Hematopoietic multipotent progenitor cell treated with erythropoietin and hydrocortisone succinate and interleukin-3 and kit ligand, for 4 days (in vitro differentiated cells): ENCODE measurements around the gene PITPNB.

Source experiments
- DNase-seq: peaks from one replicate; pipeline ENCODE4 v3.0.0-alpha.2; 2015

PITPNB gene

DNA sequence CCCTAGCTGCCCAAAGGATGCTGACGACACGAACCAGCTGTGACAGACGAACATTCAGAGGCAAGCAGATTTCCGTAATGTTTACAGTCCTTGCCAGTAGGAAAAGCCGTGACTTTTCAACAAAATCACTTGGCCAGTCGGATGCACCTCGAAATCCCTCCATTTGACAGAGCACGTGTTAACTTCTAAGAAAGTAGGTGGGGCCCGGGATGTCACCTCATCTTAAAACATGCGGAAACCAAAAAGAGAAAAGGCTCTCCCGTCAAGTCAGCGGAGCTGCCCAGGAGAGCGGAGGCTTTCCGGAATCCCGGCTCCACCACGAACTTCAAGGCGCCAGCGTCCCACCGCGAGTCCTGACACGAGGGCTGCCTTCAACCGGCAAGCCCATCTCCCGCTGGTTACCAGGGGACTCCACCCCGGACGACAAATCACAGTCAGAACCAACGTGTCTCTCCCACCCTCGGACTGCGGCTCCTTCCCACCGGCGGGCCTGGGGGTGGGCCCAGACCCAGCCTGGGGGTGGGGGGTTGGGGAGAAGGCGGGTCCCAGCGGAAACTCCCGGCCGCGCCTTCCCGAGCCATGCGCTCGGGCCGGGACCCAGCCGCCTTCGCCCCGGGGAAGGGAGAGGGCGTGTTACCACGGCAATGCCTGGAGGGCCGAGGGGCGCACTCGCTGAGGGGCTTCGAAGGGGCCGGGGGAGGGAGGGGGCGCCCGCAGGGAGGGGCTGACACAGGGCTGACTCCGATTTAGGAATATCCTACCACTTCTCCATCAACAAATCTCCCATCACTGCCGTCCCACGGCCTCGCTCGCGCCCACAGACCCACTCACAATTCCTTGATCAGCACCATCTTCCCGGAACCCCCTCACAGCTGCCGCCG is 475 bp downstream of the PITPNB start:
- DNase-seq: peak; percentile 68

DNA sequence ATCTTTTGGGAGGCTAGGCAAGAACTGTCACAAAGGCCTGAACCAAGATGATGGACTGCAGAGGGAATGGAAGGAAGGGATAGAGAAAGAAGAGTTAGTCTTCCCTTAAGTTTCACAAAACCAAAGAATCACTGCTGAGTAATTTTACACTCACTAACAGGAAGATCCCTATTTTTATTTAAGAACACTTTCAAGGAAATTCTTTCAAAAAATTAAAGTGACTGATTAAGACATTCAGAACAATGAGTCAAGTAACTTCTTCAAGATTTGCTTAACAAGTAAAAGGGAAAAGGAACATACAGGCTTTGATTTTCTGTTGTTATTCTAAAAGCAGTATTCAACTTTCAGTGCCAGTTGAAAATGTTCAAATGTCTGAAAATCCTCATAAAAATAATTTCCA is 3.1 kb downstream of the PITPNB start:
- no peak for DNase-seq

DNA sequence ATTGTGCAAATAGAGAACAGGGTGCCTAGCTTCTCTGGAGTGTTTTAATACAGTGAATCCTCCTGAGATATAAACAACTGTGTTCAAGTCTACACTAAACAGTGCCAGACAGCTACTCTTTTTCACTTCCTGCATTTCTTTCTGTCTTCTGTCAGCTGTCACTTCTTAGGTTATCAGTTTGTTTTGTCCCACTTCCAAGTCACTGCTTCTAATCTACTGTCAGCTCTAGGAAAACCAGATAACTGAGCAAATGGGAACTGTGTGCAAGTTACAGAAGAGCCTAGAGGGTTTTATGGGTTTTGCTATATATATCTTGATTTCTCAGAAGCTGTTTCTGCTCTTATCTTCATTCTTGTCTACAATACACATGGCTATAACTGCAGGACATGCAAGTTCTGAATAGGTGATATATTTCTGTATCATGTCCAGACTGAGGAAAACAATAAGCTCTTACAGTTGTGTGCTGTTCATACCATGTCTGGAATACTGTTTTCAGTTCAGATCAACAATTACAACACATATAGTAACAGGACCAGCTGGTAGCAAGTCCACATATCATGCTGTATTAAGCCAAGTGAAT is 5.8 kb downstream of the PITPNB start:
- peak; percentile 61 for DNase-seq

DNA sequence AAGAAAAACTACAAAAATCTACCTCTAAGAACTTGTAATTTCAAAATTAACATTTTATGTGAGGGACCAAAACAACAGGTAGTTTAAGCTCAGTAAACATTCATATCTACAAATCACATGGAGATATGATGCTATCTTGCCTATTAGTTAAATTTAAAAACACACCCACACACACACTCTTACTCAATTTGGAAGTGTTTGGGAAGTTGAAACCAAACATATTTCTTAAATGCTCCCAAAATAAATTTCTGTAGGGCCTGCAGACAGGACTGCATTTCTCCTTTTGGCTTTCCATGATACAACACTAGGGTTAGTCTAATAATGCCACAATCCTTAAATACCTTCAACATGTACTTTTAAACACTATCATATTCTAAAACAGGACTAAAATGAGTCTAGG is 7.0 kb downstream of the PITPNB start:
- no peak for DNase-seq

DNA sequence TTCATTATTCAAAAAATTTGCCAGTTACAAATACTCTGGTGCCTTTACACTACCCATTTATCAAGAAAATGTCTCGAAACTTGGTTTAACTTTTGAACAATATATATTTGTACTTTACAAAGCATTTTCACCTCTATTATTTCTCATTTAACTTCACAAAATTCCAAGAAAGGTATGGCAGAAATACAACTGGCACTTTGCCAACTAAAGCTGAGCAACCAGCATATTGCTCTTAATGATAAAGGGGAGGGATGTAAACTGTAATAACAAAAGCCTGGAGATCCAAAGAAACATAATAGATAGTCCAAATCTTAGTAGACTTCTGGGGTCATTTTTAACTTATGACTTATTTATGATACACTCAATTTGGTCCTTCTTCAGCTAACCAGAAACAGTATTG is 7.7 kb downstream of the PITPNB start:
- peak; percentile 51 for DNase-seq

DNA sequence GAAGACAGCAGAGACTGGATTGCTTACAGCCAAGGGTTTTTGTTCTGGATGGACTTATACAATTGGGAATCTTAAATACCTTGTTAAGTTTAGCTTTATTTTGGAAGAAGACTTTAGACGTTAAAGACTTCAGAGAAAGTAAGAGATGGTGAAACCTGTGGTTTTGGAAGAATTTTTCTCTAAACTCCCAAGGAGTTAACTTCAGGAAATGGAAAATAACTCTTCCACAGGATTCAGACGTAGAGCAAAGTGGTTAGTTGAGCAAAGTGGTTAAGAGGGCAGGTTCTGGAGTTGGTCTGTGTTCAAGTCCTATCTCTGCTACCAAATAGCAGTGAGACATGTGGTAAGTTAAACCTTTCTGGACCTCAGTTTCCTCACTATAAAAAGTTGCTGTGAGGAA is 12.8 kb downstream of the PITPNB start:
- no peak for DNase-seq

DNA sequence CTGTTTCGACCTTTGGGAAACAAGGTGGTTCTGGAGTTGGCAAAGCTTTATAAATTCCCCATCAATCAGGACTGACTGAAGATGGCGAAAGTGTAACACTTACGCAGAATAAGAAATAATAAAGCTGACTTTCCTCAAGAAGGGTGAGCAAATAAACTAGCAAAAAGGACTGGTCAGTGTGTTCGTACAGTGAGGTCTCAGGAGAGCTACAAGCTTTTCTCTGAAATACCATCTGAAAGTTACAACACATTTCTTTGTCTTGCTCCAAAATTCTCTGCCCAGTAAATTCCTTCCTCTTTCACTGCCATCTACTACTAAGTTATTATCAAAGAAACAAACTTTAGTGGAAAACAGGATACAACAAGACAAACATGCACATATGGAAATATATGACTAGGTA is 13.4 kb downstream of the PITPNB start:
- DNase-seq: no peak

DNA sequence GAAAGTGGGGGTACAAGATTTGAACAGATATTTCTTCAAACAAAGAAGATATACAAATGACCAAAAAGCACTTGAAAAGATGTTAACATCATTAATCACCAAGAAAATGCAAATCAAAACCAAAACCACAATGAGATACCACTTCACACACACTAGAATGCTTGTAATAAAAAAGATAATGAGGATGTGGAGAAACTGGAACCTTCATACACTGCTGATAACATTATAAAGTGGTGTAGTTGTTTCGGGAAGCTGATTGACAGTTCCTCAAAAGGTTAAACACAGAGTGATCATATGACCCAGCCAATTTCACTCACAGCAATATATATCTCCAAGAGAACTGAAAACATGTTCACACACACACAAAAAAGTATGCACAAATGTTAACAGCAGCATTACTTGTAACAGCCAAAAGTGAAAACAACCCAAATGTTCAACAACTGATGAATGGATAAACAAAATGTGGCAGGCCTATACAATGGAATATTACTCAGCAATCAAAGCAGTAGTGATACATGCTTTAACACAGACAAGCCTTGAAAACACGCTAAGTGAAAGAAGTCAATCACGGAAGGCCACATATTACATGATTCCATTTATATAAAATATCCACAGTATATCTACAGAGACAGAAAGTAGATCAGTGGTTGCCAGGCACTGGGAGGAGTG is 15.1 kb downstream of the PITPNB start:
- DNase-seq: peak; percentile 80

DNA sequence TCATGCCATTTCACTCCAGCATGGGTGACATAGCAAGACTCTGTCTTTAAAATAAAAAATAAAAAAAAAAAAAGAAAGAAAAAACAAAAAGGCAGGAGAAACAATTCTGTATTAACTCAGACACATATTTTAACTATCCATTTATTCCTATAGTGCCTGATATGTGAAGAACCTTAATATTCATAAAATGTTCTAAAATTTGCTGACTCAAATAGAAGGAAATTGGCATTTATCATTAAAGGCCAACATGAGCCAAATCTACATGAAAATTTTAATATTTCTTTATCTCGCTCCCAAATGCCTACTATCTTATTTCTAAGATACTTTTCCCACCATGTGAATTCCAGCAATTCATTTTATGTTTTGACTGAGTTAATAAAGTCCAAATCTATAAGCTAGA is 18.9 kb downstream of the PITPNB start:
- no peak for DNase-seq

DNA sequence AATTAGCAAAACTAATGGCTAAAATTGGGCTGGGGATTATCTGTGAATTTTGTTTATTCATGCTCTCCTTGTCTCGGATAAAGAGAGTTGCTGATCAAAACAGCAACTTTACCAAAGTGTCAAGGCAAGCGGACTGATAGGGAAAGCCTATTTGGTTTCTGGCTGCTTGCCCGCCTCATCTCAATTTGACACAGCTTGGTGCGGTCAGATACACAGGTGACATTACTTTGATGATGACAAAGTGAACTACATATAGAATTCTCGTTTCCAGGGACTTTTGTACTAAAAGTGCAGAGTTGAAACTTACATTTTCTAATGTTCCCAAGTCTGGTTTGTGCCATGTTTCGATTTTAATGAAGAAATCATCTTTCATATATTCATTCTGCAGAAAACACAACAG is 22.8 kb downstream of the PITPNB start:
- DNase-seq: no peak

DNA sequence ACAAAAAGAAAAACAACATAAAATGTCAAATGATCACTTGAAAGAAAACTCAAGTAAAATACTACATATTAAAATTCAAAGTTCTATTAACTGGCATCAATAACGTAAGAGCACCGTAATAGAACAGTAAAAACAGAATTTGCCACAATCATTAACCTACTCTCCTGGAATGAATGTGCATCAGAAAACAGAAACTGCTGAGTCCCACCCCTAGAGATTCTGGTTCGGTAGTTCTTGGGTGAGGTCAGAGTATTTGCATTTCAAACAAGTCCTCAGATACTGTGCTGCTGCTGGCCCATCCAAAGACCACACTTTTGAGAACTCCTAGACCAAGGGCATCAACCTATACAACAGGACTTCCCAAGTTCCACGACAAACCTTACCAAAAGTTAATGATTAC is 23.5 kb downstream of the PITPNB start:
- no peak for DNase-seq

DNA sequence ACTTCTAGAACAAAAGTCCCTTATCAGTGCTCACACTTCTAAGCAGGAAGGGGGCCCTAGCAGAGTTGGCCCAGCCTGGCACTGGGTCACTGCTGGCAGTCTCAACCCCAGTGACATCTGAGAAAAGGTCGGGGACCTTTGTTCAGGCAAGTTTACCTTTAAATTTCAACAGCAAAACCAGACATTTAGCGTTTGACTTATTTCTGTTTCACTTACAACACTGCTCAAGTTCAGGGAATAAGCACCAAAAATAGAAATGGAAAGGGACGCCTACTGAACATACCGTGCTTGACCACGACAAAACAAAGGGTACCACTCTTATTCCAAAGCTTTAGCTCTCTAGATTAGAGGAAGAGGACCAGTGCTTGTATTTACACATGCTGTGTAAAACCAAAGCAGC is 26.2 kb downstream of the PITPNB start:
- DNase-seq: no peak

DNA sequence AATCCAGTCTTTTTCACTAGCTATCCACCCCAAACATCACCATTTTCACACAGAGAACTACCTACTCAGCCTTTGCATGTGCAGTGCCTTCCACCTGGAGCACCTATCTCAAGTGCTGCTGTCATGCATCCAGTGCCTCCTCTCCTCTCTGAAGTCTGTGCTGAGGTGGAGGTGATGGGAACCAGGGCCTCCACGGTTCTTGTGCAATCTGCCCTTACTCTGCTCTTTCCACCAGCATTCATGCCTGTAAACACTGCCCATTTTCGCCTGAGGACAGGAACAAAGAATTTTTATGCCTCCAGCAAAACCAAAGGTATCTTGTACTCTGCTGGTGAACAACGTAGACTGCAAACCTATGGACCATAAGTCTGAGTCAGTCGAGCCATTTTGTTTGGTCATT is 27.0 kb downstream of the PITPNB start:
- DNase-seq: no peak

DNA sequence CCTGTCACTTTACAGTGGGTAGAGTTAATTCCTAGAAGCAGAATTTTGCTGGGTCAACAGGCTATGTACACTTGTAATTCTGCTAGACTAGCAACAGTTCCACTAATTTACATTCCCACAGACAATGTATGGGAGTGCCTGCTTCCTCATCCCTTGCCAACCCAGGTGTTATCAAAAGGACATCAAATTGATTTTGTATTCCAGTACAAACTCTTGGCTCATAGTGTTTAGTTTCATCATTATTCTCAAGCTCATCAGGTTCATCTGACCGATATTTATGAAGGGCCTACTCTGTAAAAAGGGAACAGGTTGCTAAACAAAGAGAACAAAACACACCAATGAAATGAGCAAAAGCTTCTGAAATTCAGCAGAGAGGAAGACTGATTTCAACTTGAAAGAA is 30.7 kb downstream of the PITPNB start:
- DNase-seq: no peak

DNA sequence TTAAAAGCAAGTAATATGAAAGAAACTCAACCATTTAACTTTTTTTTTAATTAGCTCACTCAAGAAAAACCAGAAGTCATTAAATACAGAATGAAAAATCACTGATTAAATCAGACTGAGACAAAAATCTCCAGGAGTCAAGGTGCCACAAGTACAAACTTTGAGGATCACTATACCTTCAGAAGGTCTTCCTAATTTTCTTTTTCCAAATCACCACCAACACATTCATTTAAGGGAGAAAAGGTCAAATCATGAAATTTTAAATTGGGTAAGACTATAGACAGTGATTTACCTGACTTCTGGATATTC is 32.3 kb downstream of the PITPNB start:
- DNase-seq: no peak

DNA sequence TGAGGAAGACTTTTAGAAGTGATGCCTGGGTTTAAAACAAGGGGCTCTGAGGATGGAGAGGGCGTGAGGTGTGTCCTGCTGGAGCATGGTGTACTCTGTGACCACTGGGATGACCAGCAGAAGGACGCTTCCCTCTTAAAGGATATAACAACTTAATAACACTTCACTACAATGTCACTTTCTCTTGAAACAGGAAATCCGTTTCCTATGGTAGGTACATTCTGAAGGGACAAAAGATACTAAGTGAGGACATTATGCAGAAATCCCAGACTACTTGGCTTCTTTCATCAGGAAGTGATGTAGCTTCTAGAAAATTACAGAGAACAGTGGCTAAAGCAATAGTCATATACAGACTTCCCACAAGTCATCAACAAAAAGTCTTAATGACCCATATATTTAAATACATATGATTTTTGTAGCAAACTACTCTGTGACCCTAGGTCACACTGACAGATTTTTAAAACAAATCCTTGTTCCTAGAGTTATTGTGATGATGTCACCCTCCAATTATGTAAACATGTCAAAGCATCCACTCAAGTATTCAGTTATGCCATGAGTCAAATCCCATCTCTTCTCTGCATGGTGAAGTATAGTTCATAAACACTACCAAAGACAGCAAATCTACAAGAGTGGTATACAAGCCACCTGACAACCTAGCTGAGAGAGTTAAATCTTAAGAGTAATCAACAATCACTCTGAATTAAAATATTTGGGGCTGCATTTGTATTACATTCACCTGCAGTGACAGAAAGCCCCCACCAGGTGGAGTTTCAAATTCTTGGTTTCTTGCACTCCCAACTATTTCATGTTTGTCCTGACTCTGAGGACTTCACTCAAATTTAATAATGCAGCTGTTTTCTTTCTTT is 32.8 kb downstream of the PITPNB start:
- peak; percentile 71 for DNase-seq

DNA sequence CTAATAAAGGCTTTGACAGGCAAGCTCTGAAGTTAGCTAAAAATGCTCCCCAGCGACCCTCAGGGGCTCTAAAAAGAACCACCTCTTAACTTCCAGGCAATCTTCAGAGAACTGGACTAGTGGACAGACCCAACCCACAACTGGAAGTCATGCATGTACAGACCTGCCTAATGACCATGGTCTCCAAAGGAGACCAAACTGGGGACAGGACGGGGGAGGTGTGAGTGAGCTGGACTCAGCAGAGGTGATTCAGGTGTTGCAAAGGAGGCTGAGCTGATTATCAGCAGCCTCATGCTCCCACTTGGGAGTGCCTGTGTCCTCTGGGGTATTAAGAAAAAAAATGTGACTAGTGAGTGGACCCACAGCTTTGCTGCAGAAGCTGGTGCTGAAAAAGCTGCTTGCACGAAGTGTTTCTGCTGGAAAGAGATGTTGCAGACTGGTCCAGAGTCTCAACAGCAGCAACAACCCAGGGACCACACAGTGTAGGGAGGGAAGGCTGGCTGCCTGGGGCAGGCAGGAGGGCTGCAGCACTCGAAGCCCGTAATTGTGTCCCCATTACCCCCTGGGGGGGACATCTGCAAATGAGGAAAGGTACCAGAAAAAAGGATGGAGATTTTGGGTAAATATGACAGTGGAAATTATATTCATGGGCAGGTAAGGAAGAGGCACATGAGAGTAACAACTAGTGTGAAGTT is 35.3 kb downstream of the PITPNB start:
- no peak for DNase-seq

DNA sequence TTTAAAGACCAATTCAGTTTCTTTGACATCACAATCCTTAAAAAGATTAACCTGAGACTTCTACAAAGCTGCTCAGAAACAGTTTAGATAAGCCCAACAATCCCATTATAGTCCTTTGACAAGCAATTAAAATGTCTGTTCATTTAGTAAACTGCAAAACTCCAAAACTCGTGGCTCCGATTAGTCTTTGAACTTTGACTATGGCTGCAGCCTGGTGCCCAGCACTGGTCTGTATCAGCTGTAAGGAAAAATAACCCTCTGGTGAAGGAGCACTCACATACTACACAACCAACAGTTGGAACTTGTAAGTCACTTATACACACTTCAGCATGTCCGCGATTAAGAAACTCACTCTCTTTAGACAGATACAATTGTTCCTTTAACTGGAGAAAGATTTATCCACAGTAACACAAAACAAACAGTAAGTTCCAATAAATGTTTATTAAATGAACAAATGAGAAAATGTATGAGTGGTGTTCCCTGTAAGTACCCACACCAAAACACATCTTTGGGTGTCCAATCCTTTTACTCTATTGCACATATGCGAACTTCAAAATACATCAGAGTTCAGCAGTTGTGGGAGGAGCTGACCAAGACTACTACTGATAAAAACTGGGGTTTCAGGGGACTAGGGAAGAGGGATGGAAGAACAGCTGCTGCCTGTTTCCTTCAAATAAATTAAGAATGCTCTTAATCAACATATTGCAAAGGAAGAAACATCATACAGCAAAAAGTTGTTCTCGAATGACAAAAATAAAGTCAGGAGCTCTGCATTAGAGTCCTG is 36.4 kb downstream of the PITPNB start:
- DNase-seq: peak; percentile 36

DNA sequence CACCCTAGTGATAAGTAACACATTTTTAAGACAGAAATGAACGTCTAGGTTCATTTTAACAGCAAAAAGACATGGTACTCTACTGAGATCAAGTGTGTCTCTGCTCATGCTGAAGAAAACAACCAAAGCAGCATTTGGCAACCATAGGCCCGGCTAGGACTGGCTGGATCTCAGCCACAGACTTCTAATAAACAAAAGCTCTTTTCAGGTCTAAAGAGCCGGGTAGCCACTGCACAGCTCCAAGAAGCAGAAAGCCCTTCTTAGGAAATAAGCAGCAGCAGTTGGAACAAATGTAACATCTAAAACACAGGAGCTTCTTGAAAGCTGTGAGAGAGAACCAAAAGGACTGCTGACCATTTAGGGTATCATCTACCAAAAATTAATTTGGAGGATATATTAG is 37.6 kb downstream of the PITPNB start:
- DNase-seq: no peak

DNA sequence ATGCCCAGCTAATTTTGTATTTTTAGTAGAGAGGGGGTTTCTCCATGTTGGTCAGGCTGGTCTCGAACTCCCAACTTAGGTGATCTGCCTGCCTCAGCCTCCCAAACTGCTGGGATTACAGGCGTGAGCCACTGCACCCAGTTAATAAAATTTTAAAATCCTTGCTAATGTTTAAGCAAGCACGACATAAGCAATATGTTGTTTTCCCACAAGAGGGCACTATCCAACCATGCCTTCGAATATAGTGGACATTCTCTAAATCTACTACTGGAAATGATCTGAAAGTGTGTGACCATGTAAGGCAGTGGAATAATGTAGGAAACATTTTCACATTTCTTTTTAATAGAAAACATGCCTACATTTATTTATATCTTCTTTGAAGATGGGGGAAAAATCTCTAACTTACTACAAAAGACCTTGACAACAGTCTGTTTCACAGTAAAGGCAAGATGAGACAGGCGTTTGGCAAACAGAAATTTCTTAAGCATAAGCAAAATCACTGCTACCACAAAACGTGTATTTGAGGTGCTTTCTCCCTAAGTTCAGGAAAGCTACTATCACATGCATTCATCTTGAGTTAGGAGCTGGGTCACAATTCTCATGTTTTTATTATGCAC is 38.2 kb downstream of the PITPNB start:
- DNase-seq: peak; percentile 82

DNA sequence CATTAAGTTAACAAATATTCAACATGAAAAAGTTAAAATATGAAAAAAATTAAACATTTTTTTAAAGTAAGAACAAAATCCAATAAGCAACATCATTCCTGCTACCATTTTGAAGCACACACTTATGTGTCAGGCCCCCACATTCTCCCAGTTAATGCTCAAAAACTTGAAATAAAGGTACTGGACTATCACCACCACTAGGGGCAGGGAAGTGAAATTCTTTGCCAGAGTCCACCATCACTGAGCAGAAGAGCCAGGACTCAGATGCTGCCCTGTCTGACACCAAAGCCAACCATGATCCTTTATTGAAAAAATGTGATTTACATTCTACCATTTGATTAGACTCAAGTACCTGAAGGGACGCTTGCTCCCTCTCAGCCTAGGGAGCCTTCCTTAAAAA is 39.1 kb downstream of the PITPNB start:
- DNase-seq: peak; percentile 75
